Activated naive CD4-positive, alpha-beta T cell treated with Interleukin-2 at 50 U/mL for 16 hours (primary cell): ENCODE results near the gene CXorf66.
"Not testable (repeated sequence)": the region's sequence is repeated elsewhere in the genome, so short reads cannot be mapped to it uniquely, and the experiment has no call there.

Experiments
- DNase-seq: peaks from one replicate; pipeline ENCODE4 v3.0.0-alpha.2; 2020

Gene CXorf66, protein sequence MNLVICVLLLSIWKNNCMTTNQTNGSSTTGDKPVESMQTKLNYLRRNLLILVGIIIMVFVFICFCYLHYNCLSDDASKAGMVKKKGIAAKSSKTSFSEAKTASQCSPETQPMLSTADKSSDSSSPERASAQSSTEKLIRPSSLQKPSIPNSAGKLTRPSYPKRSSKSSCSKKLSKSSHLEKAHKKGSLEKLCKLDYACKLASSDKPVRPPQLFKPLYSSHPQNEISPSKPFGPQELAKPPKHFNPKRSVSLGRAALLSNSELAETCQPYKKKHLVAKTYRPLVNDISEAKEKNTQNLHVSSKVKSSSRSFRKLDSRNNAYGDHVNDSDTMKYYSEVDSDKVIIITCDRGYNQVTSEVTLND

GRCh38 chrX:139965421-139965820 lies at the start of gene CXorf66:
Gene CXorf66, minus strand, starts transcription at chrX:139965521. Its CDS starts 25 bp downstream, at chrX:139965496.
- no peak for DNase-seq

DNA sequence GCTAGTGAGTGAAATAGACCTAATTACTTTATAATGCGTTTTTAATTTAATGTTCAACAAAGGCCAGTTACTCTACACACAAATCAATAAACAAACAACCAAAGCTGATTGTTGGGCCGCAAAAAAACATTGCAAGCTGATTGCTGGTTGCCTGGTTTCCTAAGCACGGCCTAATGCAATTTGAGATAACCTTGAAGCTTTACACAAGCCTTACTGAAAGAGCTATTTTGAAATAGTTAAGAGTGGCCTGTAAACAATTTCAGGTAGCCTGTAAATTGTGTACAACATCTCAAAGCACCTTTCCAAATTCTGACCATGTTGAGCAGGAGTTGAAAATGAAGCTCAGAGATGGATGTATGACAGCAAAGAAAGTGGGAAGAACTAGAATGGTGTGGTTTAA lies 17.5 kb upstream of the CXorf66 start:
- no peak for DNase-seq

- DNase-seq: no peak
Observed at GRCh38 chrX:139974471-139974870, 9.2 kb upstream of the CXorf66 start.

DNA sequence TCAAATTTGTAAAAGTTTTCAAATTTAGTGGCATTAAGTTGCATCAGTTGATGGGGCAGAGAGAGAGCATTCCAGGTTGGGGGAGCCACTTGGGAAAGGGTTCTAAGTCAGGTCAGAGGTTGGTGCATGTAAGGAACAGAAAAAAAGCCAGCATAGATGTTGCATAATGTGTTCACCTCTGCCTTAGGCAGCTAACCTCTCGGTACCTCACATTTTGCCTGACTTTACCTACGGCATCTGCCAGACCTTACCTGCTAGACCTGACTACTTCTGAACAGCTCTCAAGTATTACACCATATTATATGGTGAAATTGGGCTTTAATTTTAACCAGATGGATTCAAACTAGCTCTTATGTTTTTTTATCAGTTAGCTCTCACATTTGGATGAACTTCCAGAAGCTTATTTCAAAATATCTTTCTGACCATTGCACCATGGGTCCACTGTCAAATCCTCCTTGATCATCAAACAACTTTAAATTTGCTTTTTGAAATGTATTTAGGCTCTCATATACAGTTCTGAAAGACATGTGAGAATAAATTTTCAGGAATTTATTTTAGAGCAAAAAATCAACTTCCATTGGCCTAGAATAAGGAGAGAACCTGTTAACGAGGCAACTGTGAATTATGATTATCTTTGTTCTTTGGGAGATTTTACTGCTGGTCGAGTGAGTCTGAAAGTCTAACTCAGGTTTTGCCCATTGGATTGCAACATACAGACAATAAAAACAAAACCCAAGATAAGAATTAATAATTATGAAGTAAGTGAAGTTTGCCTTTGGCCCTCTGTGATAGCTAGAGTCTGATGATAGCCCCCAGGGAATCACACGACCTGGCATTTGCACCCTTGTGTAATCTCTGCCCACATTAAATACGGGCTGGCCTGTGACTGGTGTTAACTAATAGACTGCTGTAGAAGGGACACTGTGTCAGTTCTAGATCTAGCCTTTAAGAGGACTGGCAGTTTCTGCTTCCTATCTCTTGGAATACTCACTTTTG lies 7.6 kb upstream of the CXorf66 start:
- no peak for DNase-seq

GRCh38 chrX:139972113-139972512 lies 6.8 kb upstream of the CXorf66 start:
- DNase-seq: no peak

- DNase-seq: no peak
Observed at GRCh38 chrX:139971394-139971749, 6.1 kb upstream of the CXorf66 start.

DNA sequence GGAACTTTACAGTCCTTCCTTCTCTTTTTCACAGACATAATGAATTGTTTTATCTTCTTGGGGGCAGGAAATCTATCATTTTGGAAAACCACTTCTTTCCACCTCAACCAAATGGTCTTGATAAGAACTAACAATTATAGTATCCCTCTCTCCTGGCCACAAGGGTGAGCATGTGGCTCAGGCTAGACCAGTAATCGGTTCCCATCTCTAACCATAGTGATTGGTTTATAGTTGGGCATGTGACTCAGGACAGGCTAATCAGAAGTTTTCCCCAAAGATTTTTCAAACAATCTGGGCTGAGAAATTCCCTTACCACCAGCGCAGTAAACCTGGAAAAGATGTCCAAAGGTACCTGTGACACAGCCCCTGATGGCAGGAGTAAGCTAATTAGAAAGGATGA lies 4.0 kb upstream of the CXorf66 start:
- no peak for DNase-seq

DNA sequence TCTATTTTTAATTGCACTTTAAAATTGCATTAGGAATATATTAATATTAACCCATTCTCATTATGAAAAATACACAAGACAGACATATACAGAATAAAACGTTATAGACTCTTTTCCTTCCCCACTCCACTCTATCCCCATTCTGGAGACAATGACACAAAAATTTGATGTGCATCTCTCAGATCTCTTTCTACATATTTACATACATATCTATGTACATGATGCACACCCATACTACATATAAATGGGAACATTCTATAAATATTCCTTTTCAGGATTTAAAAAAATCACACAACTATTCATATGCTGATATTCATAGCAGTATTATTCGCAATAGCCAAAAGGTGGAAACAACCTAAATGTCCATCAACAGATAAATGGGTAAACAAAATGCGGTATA lies 2.4 kb upstream of the CXorf66 start:
- DNase-seq: no peak

GRCh38 chrX:139967300-139967699 lies 2.0 kb upstream of the CXorf66 start:
- DNase-seq: no peak

DNA sequence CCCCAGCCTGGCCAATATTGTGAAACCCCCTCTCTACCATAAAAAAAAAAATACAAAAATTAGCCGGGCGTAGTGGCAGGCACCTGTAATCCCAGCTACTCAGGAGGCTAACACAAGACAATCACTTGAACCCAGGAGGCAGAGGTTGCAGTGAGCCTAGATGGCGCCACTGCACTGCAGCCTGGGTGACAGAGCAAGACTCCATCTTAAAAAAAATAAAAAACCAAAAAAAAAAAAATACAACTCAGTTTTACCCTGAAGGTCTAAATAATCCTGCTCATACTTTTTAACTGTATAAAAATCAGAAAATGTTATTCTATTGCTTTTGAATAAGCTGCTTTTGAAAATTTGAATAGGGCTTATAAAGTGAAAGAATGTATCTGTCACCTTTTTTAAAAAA lies 838 bp upstream of the CXorf66 start:
- DNase-seq: not testable (repeated sequence)

GRCh38 chrX:139961091-139961490 lies 4.2 kb downstream of the CXorf66 start:
- DNase-seq: not testable (repeated sequence)

DNA sequence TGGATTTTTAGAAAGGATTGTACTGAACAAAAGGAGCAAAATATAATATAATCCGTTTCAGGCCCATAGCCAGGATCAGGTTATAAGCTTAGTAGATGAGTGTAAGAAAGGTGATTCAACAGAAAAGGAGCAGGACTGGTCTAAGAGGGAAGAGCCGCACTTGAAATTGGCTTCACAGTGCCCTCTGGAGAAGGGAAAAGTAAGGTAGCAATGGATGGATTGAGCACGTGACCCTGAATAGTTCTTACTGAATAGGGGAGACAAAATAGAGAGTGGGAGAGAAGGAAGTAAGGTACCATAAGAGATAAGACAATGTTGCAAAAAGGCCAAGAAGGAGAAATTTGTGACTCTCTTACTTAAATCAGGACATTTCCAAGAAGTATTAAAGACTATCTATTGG lies 15.6 kb downstream of the CXorf66 start:
- DNase-seq: no peak

- no peak for DNase-seq
Observed at GRCh38 chrX:139945075-139945474, 20.2 kb downstream of the CXorf66 start.

- DNase-seq: no peak
Observed at GRCh38 chrX:139936259-139936658, 29.1 kb downstream of the CXorf66 start.

DNA sequence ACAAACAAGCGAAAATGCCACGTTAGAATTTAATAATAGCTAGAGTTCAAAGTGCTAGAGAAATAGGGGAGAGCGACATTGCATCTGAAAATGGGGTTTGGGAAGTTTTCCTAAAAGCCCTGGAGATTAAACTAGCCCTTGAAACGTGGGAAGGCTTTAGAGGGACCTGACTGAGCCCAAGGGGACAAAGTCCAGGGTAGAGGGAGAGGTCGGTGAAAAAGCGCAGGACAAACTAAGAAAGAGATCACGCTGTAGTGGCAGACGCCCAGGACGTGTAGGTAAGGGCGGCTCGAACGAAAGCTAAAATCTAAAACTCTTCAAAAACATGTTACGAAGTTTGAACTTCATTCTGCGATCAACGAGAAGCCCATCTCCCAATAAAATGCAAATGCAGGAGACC lies 31.4 kb downstream of the CXorf66 start:
- no peak for DNase-seq

DNA sequence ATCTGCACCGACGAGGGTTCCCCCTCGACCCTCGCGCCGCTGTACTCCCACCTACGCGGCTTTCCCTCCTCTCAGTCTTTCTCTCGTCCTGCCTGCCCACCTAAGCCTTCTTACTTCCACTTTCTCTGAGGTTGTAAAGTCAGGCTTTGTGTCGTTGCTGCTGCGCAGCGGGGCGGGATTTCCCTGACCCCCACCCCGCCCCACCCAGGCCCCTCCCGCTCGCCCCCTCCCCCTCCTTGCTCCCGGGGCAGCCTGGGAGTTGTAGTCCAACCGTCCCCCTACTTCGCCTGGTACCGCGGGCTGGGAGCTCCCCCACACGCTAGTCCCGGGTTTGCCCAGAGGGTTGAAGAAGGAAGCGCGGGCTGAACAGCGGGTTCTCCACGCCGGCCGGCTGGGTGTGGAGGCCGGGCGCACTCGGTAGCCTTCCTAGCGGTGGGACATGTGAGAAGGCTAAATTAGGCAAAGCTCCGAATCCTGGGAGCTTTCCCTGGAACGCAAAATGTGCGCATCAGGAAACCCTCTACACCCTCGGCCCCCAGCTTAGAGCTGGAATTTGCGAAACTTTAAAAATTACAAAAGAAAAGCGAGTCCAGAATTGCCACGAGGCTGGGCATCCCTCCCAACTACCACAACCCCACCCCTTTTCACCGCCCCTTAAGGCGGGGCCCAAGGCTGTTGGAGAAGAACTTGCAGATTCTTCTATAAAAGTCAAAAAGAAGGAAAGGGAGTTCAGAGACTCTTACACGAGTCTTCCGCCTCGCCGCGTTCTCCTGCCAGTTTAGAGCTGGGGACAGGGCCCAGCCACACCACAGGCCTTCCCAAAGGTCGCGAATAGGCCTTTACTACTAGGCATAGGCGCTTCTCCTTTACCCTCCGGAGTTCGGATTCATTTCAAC lies 32.2 kb downstream of the CXorf66 start, which contains the start of gene ATP11C:
Gene ATP11C, minus strand, starts transcription at position 153 of the 896 bp plus-strand sequence. CDS start 1,011 bp downstream, outside the sequence.
- DNase-seq: peak; percentile 83

DNA sequence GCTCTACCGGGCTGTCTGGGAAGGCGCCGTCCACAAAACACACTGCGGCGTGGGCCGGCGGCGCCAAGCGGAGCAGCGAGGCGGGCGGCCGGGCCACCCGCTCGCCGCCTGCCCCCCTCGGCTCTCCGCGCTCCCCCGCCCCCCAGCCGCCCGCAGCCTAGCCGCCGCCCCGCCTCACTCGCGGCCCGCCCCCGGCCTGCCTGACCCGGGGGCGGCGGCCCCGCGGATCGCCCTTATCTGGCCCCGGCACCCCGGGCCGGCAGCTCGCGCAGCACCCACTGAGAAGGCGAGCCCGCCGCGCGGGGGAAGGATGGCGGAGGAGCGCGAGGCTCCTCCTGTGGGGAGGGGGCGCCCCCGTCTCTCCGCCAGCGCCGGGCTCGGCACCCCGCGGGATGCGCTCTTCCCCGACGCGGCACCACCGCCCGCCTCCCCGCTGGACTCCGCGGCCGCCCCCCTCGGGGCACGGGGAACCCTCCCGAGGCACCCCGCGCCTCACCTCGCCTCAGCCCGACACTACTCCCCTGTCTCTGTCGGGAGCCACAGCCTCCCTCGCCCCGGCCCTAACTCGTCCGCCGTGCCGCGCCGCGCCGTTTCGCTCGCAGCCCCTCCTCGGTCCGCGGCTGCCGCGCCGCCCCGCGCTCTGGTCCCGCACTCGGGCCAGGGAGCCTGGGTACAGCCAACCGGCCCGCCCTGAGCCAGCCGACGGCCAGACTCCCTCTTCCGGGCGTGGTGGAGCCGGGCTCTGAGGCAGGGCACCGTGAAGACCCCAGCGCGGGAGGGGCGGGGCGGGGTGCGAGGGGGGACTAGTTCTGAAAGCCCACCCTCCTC lies 33.0 kb downstream of the CXorf66 start:
- DNase-seq: peak; percentile 43

DNA sequence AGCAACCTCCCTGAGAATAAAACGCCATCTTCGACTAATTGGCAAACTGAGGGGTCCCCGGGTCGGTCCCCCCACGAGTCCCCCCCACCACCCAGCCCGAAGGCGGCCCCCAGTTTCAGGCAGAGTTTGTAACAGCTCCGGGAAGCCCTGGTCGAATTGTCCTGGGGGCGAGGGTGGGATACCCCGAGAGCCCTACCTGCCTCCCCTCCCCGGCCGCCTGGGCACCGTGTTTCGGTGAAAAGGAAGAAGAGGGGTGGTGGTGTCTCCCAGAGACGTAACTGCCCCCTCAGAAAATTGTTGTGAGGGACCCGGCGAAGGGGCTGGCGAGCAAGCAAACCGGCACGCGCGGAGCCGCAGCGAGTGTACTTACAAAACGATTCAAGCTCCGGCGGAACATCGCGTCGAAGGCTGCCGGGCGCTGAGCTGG lies 33.7 kb downstream of the CXorf66 start:
- DNase-seq: no peak

- peak; percentile 19 for DNase-seq
Observed at GRCh38 chrX:139930916-139931645, 34.2 kb downstream of the CXorf66 start.

GRCh38 chrX:139930401-139930800 lies 34.9 kb downstream of the CXorf66 start:
- DNase-seq: no peak

GRCh38 chrX:139929876-139930275 lies 35.4 kb downstream of the CXorf66 start:
- DNase-seq: no peak
